HG03354 (cell line): ENCODE data around the gene CUBN.

ENCODE experiments used
- ATAC-seq: cut with Tn5 transposase; IDR thresholded peaks from one replicate; pipeline ENCODE4 v1.9.1; 2021; ENCODE audit warnings: mild to moderate bottlenecking; ENCODE audit not compliant: unreplicated experiment, poor library complexity, severe bottlenecking

CUBN gene

DNA sequence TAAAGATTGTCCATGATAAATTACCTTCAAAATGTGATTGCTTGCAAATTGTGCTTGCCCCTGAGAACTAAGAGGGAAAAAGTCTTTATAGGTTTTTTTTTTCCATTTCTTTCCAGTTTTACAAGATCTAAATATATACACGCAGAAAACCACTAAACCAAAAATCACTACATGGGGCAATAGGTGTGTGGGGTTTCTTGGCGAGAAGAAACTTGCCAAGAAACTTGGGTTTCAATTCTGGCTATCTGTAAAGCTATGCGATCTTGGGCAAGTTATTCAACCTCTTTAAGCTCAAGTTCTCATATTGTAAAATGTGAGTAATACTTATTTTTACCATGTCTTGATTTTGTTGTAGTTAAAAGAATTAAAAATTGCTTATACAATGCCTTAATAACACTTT lies 17.0 kb downstream of the CUBN start:
- no peak for ATAC-seq

DNA sequence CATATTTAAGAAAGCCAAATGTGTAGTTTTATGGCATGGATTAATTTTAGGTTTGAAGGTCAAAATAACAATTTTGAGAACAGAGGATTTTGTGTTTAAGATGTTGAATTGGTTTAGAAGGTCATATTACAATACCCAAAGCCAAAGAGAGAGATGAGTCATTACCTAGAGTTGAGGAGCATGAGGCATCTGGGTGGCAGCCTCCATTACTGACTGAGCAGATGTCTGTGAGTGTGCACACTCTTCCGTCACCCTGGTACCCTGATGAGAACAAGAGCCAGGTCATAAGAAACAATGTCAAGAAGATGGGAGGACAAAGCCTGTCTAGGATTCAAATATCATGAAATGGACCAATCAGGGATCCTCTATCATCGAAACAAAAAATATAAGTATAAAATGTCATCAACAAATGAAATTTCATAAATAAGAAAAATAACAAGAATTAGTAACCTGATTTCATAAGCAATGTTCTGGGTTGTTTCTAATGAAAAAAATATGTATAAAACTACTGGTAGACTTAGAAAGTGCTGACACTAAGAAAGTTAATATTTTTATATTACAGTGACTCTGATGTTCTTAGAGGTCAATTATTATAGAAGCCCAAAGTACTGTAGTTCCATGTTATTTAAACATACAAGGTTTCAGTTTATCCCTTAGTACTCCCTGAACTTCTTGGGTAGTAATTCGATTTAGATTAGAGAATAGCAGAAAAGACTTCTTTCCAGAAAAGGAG lies 20.0 kb downstream of the CUBN start:
- ATAC-seq = no peak

DNA sequence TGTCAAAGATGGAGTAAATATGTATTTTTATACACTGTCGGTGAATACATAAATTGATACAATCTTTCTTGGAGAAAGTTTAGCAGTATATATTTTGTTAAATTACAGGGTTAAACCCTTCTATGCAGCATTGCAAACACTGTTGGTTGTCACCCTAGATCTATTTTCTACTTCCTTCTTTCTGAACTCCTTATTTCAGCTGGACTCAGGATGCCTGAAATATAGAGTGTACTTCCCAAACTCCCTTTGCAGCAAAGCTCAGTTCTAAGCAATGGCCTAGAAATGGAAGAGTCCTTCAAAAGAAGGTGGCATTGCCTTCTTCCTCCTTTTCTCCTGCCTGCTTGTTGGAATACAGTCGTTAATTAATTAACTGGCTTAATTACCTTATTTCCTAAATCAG lies 20.6 kb downstream of the CUBN start:
- no peak for ATAC-seq

DNA sequence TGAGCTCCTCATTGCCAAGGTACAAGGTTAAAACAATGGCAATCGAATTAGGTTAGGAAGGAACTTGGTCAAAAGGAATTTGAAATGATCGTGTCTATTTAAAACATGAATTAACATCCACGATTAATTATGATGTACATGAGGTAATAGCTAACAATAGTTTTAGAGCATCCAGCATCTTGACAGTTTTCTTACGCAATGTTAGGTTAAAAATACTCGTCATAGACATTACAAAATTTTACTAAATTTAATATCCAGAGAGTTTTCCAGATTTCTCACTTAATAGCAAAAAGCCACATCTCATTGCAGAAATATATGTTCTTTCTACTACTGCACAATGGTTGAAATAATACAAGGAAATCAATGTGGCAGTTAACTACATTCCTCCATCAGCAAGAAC lies 22.6 kb downstream of the CUBN start:
- ATAC-seq = no peak

DNA sequence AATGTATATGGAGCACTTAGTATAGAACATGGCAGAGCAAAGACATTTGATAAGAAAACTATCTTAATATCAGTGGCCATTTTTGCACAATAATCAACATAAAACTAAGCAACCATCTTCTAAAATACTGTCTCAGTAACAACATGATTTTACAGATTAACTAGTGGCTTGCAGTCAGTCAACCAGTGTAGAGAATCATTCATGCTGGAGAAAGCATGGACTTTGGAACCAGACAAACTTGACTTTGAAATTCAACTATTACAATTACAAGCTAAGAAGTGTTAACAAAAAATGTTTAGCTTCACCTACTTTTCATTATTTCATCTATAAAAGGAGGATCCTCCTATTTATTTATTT lies 27.7 kb downstream of the CUBN start:
- no peak for ATAC-seq

DNA sequence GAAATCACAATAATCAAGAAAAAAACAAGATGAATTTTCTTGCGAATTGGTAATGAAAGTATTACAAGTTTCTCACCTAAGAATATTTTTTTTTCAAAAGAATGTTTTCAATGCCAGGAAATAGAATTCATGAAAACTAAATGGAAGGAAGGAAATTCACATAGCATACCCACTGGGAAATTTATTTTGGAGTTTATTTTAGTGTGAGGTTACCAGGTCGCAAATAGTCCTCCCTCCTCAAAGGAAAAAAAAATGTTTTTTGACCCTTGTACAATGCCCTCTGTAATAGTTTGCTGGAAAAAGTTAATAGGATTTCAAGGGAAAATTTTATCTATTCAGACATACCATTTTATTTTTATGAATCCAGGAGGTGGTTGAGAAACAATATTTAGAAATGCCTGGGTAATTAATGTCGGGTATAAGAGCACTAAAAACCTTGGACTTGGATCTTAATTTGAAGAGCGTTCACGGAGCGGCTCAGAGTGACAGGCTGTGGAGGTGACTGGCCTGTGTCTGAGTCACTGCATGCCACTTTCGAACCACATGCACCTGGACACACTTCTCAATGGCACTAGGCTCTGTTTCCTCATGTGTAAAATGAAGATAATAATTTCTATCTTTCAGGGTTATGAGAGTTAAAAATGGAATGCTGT lies 28.2 kb downstream of the CUBN start:
- ATAC-seq = no peak

DNA sequence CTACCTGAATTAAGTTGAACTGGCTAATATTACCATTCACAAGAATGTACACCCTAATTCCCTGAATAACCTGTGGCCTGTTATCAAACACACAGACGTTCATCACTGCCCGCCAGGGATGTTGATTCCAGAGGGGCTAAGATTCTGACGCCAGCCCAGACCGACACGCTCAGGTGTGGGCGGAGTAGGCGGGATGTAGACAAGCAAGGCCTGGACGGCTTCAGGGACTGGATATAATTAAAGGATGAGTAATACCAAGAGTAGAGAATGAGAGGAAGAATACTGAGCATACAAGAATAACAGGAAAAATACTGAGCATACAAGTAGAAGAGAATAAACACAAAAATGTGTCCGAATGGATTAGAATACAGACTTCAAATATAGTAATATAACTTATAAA lies 29.0 kb downstream of the CUBN start:
- ATAC-seq = no peak

DNA sequence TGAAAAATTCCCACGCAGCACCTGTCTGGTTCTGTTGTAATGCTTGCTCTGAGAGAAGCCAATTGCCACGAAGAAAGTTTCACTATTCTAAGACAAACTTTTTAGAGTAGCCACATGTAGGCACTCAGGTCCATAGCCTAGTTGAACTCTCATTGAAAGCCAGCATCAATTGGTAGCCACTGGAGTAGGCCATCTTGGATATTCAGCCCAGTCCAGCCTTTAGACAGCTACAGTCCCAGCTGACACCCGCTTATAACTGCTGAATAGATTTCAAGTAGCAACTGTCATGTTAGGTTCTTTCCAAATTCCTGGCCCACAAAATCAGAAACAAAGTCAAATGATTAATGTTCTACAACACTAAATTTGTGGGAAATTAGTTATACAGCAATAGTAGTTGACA lies 31.6 kb downstream of the CUBN start:
- ATAC-seq = no peak

DNA sequence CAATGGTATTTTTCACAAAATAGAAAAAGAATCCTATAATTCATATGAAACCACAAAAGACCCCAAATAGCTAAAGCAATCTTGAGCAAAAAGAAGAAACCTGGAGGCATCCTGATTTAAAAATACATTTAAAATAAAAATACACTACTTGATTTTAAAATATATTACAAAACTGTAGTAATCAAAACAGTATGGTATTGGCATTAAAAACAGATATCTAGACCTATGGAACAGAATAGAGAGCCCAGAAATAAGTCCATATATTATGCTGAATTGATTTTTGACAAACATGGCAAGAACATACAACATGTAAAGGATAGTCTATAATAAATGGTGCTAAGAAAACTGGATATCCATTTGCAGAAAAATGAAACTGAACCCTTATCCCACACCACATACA lies 34.8 kb downstream of the CUBN start:
- ATAC-seq = no peak

DNA sequence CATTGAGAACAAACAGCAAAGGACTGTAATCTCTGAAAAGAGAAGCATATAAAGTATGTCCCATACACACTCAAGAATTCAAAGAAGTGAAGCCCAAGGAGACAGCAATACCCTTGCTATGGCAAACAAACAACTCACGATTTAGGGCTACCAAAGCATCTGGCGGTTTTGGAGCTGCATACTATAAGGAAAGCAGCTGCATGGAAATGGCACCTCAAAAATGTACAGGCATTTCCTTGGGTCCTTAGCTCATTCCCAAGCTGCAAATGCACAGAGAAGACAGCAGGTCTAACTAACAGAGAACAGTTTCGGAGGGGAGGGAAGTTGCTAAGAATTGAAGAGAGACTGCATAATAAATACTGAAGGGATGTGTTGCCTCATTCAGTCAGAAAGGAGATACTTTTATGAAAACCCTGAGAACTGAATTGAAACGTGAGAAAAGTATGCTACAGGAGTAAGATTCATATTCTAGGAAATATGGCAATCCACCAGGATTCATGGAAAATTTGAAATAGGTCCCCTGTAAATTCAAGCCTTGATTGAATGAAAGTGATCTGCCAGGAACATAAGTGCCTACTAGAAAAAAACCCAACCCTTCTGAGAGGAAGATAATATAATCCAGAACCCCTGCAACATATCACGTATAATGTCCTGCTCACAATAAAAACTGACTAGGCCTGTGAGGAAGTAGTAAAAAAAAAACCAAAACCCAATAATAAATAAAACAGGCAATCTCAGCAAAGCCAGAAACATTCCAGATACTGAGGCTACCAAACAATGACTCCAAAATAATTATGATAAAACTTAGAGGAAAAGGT lies 36.4 kb downstream of the CUBN start:
- no peak for ATAC-seq

DNA sequence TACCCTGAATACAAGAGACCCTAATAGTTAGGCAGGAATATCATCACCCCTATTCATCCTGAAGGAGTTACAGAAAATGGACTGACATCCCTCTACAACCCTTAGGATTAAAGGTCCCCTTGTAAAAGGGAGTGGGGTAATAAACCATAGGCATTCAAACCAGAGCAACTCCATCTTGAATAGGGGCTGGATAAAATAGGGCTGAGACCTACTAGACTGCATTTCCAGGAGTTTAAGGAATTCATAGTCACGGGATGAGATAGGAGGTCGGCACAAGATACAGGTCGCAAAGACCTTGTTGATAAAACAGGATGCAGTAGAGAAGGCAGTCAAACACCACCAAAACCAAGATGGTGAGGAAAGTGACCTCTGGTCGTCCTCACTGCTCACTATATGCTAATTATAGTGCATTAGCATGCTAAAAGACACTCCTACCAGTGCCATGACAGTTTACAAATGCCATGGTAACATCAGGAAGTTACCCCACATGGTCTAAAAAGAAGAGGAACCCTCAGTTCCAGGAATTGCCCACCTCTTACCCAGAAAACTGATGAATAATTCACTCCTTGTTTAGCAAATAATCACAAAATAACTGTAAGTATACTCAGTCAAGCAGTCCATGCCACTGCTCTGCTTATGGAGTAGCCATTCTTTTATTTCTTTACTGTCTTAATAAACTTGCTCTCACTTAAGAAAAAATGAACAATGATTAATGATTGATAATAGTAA lies 37.2 kb downstream of the CUBN start:
- ATAC-seq = no peak

DNA sequence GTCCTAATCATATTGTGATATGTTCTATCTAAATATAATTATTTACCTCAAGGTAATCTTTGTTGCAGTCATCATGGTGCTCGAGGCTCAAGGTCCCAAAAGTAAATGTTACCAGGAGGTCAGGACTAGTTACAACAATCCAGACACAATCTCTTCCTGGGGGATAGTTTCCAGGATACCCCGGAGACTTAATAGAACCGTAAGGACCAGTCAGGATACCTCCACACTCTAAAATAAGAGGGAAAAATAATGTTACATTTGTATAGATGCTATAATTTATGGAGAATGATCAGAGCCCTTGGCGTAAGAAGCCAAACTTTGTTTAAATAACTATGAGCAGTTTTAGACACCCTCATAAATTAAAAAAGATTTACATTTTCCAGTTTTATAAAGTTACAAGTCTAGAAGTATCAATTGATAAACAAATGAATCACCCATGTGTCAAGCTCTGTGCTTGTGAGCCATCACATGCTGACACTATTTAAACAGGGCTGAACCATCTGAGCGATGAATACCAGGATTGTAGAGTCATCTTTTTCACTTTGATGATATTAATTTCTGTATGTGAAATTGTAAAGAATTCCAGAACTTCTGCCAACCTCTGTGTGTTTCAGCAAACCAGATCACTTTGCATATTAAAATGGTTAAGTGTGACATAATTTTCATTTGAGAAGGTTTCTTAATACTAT lies 41.3 kb downstream of the CUBN start:
- no peak for ATAC-seq

DNA sequence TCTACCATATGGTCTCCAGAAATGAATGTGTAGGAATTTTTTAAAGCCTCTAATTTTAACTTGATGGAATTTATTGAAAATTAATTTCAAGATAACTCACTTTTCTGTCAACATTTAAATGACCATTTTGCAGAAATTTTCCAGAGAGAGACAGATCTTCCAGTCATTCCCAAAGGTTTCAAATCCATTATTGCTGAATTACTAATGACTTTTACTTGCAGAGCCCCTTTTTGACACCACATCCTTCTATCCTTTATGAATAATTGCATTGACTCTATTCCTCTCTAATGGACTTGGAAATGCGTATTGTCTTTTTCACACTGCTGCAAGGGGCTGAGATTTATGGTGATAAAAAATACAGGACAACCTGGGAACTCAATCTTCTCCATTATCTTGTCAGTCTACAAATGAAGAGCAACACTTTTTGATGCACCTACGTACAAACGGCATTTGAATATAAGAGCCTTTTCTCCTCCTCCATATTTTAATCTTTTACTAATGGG lies 42.7 kb downstream of the CUBN start:
- no peak for ATAC-seq

DNA sequence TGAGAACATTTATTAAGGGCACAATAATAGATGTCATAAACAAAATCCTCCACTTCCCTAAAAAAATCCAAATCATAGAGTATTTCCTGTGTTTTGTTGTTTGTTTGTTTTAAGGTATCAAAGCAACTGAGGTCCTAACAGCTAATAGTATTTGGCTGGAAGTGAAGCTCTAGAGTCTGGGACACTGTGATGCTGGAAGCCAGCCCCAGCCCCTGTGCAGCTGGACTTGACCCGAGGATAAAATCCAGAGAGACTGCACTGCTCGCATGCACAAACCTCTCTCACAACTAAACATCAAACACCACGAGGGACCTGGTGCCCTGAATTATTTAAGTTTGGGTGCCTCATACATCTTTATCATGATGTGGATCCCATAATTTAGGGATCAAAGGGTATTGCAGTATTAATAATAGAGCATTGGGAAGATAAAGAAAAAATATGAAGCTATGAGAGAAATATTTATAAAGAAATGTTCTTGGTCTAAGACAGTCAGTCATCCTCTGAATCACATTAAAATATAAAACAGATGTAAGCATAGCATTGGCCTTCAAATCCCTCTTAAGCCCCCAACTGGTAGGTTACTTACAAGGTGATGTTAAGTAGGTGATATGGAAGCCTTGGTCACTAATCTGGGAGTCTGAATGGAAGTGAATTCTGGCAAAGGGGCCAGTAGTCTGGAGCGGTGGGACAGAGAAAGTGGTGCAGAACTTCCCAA lies 44.4 kb downstream of the CUBN start:
- no peak for ATAC-seq

DNA sequence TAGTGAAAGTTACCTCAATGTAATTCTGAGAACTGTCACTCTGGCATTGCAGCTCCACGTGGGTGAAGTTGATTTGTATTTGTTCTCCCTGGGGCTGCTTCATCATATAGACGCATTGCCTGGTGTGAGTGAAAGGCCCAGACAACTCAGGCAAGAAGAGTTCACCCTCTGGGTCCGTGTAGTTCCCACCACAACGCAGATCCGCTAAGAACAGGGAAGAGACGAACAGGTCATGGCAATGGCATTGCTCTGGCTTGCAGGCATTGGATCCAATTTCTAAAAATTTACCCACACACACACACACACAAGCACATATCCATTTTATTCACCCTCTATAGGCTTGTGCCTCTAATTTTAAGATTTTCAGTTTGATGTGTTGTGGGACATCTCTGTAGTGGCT lies 45.4 kb downstream of the CUBN start:
- ATAC-seq = no peak

DNA sequence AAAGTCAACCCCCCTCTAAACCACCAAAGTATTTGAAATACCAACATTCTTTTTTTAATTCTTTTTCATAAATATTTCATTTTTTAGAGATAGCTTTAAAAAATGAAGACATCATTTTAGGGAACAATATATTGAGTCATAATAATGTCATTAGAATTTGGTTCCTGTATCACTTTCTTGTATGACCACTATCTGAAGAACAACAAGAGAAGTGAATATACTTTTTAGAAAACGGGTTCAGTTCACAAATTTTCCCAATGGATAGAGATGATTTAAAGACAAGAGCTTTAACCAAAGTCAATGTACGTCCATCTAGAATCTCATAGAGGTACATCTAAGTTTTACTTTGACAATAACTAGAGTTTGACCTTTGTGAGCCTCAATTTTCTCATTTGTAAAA lies 48.2 kb downstream of the CUBN start:
- ATAC-seq = no peak

DNA sequence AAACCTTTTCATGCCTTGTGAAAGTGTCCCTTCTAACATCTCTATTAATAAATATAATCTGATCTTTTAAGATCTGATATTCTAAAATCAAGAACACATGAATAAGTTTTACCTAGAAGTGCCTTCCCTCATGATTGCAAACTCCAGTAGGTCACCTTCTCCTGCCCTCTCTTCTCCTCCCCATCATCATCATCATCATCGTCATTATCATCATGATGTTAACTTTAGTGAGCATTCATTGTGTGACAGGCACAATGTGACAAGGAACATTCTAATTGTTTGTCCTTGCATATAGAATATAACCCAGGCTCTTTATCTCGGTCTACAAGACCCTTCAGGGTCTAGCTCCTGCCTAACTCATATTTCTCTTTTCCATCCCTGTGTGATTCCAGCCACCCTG lies 51.7 kb downstream of the CUBN start:
- ATAC-seq = no peak

DNA sequence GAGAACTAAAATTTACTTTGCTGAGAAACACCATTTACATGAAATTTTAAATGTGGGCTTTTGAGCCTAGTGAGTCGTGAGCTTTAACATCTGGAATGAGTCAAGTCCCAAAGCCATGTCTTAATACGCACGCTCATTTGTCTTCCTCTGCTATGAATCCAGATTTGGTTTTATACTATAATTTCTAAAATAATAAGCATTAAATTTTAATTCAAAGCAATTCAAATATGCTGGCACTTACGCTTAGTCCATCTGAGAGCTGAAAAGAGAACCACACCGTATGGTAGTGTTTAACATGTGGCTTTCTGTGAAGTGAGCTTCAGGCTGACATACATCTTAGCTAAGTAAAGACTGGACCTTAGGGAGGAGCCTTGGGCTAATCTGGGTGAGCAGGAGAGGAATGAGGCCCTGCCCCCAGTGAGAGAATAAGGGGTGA lies 52.2 kb downstream of the CUBN start:
- ATAC-seq = no peak
